A673 (cell line): ENCODE data around the gene EHMT1. TPM values are rescaled to one million over a fixed set of nuclear protein-coding genes. Genes with fewer than 3 reads are reported as not detected.

Source experiments
- BruUV-seq: library from RNA; stranded (reverse); fragments of 400-500 nt; replicated peaks from 2 replicates; lab custom pipeline; 2021; lab: Mats Ljungman, UMichigan
- CTCF ChIA-PET: fragments of 300-600 bp; sonication (Branson Sonifier 250); formaldehyde crosslinking; loops from one replicate; lab custom pipeline; 2022; ENCODE audit warnings: antibody characterized with exemption; lab: Charles Lee
- POLR2A ChIA-PET: fragments of 300-600 bp; sonication (Branson Sonifier 250); formaldehyde crosslinking; loops from one replicate; lab custom pipeline; 2022; ENCODE audit warnings: antibody characterized with exemption; ENCODE audit not compliant: low non-redundant PET; lab: Charles Lee
- DNase-seq: peaks from one replicate; pipeline ENCODE4 v3.0.0-alpha.2; 2015; ENCODE audit warnings: low spot score
- H3K27ac ChIP-seq: fragments of 200-600 bp; sonication (generic); 2 replicates; pipeline ENCODE4 v1.5.1; 2016; ENCODE audit warnings: mixed run types, low read depth, mild to moderate bottlenecking, mixed read lengths, antibody characterized with exemption, low read length; ENCODE audit not compliant: poor library complexity, severe bottlenecking
- H3K27me3 ChIP-seq: fragments of 200-600 bp; sonication (generic); replicated peaks from 2 replicates; pipeline ENCODE4 v1.6.1; 2017; ENCODE audit warnings: mixed run types, low read depth, mild to moderate bottlenecking, mixed read lengths, antibody characterized with exemption, low read length; ENCODE audit not compliant: insufficient read depth, poor library complexity
- H3K36me3 ChIP-seq: fragments of 200-600 bp; sonication (generic); 2 replicates; pipeline ENCODE4 v1.6.1; 2016; ENCODE audit warnings: mixed run types, mild to moderate bottlenecking, mixed read lengths, antibody characterized with exemption, low read length; ENCODE audit not compliant: insufficient read depth, poor library complexity, severe bottlenecking
- H3K4me1 ChIP-seq: fragments of 200-600 bp; sonication (generic); 2 replicates; pipeline ENCODE4 v1.6.1; 2017; ENCODE audit warnings: mixed run types, mild to moderate bottlenecking, mixed read lengths, antibody characterized with exemption, low read length; ENCODE audit not compliant: insufficient read depth, poor library complexity, severe bottlenecking
- H3K4me3 ChIP-seq: fragments of 200-600 bp; sonication (generic); 2 replicates; pipeline ENCODE4 v1.5.1; 2016; ENCODE audit warnings: low read depth, mixed run types, mild to moderate bottlenecking, mixed read lengths, low read length; ENCODE audit not compliant: poor library complexity, severe bottlenecking
- H3K9me3 ChIP-seq: fragments of 200-600 bp; sonication (generic); 2 replicates; pipeline ENCODE4 v1.6.1; 2016; ENCODE audit warnings: mixed run types, low read depth, mild to moderate bottlenecking, mixed read lengths, antibody characterized with exemption, low read length; ENCODE audit not compliant: poor library complexity, severe bottlenecking
- CTCF ChIP-seq: fragments of 300-800, 200-600 bp; sonication (generic); conservative IDR thresholded peaks from 2 replicates; pipeline ENCODE4 v1.5.1; 2017; ENCODE audit warnings: low read depth, mild to moderate bottlenecking, antibody characterized with exemption, low read length, moderate library complexity, mixed read lengths
- EZH2 ChIP-seq: fragments of 200-600 bp; sonication (generic); IDR thresholded peaks from 2 replicates; pipeline ENCODE4 v1.6.1; 2017; ENCODE audit warnings: borderline replicate concordance, low read depth, mild to moderate bottlenecking, mixed read lengths, antibody characterized with exemption, low read length; ENCODE audit not compliant: poor library complexity, severe bottlenecking
- intact Hi-C: fragments of 100-400 bp; cut with micrococcal nuclease; formaldehyde crosslinking; loops from one replicate; pipeline ENCODE4 v1.10.0; 2022; ENCODE audit not compliant: unreplicated experiment
- total RNA-seq: library from RNA; stranded (reverse); gene quantifications from 2 replicates; pipeline ENCODE4 v1.2.3, GENCODE V29; 2021

EHMT1 gene
- total RNA-seq, 1 experiment from 2014 or later: 115 TPM

- H3K36me3 ChIP-seq: peaks cover 8% of the 10 kb centered on the region
- intact Hi-C loops: no loop called here
- H3K9me3 ChIP-seq: no peaks in the 10 kb centered on the region
- no peaks in the 10 kb centered on the region for H3K27me3 ChIP-seq
- POLR2A ChIA-PET: no interaction called here
- no peak for DNase-seq
- BruUV-seq: no TSS peak
- H3K27ac ChIP-seq: no peak overlapping the region
- H3K4me3 ChIP-seq: no peak overlapping the region
- TF ChIP-seq CTCF: no peak
- TF ChIP-seq EZH2: no peak
- CTCF ChIA-PET: no interaction called here
- no peaks in the 10 kb centered on the region for H3K4me1 ChIP-seq
Observed at GRCh38 chr9:137837345-137838278, 218.8 kb downstream of the EHMT1 start.

GRCh38 chr9:137838576-137838975 is 219.8 kb downstream of the EHMT1 start:
- ChIA-PET POLR2A (no interaction called here), CTCF (interaction anchor here (0.7 kb wide), 1 partner anchor 110 kb away, joined by 5 read pairs; no protein-coding TSS in a partner anchor)
- peaks cover 8% of the 10 kb centered on the region for H3K36me3 ChIP-seq
- no peak overlapping the region for H3K27ac ChIP-seq
- H3K4me3 ChIP-seq: no peak overlapping the region
- no peak for TF ChIP-seq EZH2
- BruUV-seq: no TSS peak
- H3K27me3 ChIP-seq: no peaks in the 10 kb centered on the region
- intact Hi-C loops: no loop called here
- H3K4me1 ChIP-seq: no peaks in the 10 kb centered on the region
- no peak for DNase-seq
- no peaks in the 10 kb centered on the region for H3K9me3 ChIP-seq

- H3K9me3 ChIP-seq: no peaks in the 10 kb centered on the region
- H3K27me3 ChIP-seq: no peaks in the 10 kb centered on the region
- BruUV-seq: no TSS peak
- CTCF ChIA-PET: no interaction called here
- no peak overlapping the region for H3K27ac ChIP-seq
- intact Hi-C loops: no loop called here
- POLR2A ChIA-PET: no interaction called here
- no peak overlapping the region for H3K4me3 ChIP-seq
- H3K4me1 ChIP-seq: no peaks in the 10 kb centered on the region
- no peaks in the 10 kb centered on the region for H3K36me3 ChIP-seq
- DNase-seq: no peak
- TF ChIP-seq EZH2: no peak
- TF ChIP-seq CTCF: no peak
Observed at GRCh38 chr9:137843355-137843754, 224.6 kb downstream of the EHMT1 start.
